ENCODE data around the gene CTPS1. TPM values are rescaled to one million over a fixed set of nuclear protein-coding genes. Genes with fewer than 3 reads are reported as not detected.

CTPS1 gene
- total RNA-seq, 6 experiments from 2014 or later, result 89.3 to 125 (median 91.6) TPM

- TF ChIP-seq CTCF (IDR thresholded peaks at IDR 0.05), result no peak
- peaks cover 61% of the 10 kb centered on the region for H3K36me3 Mint-ChIP-seq (ENCODE audit: low read depth)
- peaks cover 84% of the 10 kb centered on the region for H3K4me1 Mint-ChIP-seq (ENCODE audit: low read depth)
- H3K4me3 Mint-ChIP-seq, result peak overlapping the region; percentile 96
- H3K27me3 Mint-ChIP-seq (ENCODE audit: insufficient read depth), result no peaks in the 10 kb centered on the region
- peak overlapping the region; percentile 61 for H3K27ac Mint-ChIP-seq
- no peak for DNase-seq
- no peaks in the 10 kb centered on the region for H3K9me3 Mint-ChIP-seq
Measured at GRCh38 chr1:40982721-40983120, 3.2 kb downstream of the CTPS1 start.

GRCh38 chr1:40983286-40983685, 3.8 kb downstream of the CTPS1 start:
- no peak for DNase-seq
- Mint-ChIP-seq H3K27ac (peak overlapping the region; percentile 61), H3K4me1 (ENCODE audit: low read depth) (peaks cover 84% of the 10 kb centered on the region), H3K36me3 (ENCODE audit: low read depth) (peaks cover 66% of the 10 kb centered on the region), H3K9me3 (no peaks in the 10 kb centered on the region), H3K27me3 (ENCODE audit: insufficient read depth) (no peaks in the 10 kb centered on the region), H3K4me3 (peak overlapping the region; percentile 96)
- TF ChIP-seq CTCF (IDR thresholded peaks at IDR 0.05), result no peak

GRCh38 chr1:40984066-40984465, 4.6 kb downstream of the CTPS1 start:
- Mint-ChIP-seq H3K4me1 (ENCODE audit: low read depth) (peaks cover 84% of the 10 kb centered on the region), H3K4me3 (peak overlapping the region; percentile 71), H3K9me3 (no peaks in the 10 kb centered on the region), H3K36me3 (ENCODE audit: low read depth) (peaks cover 74% of the 10 kb centered on the region), H3K27me3 (ENCODE audit: insufficient read depth) (no peaks in the 10 kb centered on the region; the same call in 1 of the 2 replicates), H3K27ac (peak overlapping the region; percentile 78)
- peak; percentile 34 for DNase-seq
- no peak for TF ChIP-seq CTCF (IDR thresholded peaks at IDR 0.05)

GRCh38 chr1:40984531-40984930, 5.0 kb downstream of the CTPS1 start:
- Mint-ChIP-seq H3K36me3 (ENCODE audit: low read depth) (peaks cover 78% of the 10 kb centered on the region), H3K27me3 (ENCODE audit: insufficient read depth) (no peaks in the 10 kb centered on the region; the same call in 1 of the 2 replicates), H3K9me3 (no peaks in the 10 kb centered on the region), H3K4me3 (peak overlapping the region; percentile 71; the same call in 1 of the 2 replicates), H3K27ac (peak overlapping the region; percentile 78), H3K4me1 (ENCODE audit: low read depth) (peaks cover 84% of the 10 kb centered on the region)
- DNase-seq, result no peak
- no peak for TF ChIP-seq CTCF (IDR thresholded peaks at IDR 0.05)

GRCh38 chr1:40985161-40985560, 5.7 kb downstream of the CTPS1 start:
- DNase-seq, result no peak
- Mint-ChIP-seq H3K27ac (peak overlapping the region; percentile 66; the same call in 1 of the 2 replicates), H3K27me3 (ENCODE audit: insufficient read depth) (no peaks in the 10 kb centered on the region; the same call in 1 of the 2 replicates), H3K4me3 (no peak overlapping the region), H3K4me1 (ENCODE audit: low read depth) (peaks cover 84% of the 10 kb centered on the region), H3K36me3 (ENCODE audit: low read depth) (peaks cover 83% of the 10 kb centered on the region), H3K9me3 (no peaks in the 10 kb centered on the region)
- no peak for TF ChIP-seq CTCF (IDR thresholded peaks at IDR 0.05)
